UCSD-AML1 (cell line): ENCODE measurements around the gene LMOD3.

Experiments used
- DNase-seq: peaks from one replicate; lab custom pipeline; 2025; ENCODE audit not compliant: unreplicated experiment; lab: John Stamatoyannopoulos, UW

Gene LMOD3

DNA sequence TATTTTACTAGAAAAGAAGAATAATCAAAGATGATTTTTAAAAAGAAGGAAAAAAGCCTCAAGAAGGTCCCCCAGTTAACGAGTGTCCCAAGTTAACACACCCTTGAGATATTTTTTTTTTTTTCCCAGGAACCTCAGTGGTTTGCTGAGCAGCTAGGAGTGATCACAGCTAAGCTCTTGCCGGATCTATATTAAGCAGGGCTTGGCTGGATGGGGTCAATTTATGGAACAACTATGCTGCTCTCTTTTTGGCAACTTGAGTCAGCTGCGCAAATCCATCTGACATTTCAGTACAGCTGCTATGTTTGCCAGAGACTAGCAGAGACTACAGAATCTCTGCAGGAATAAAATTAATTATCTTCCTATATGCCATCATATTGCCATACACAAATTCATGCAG, at the start of gene LMOD3:
Gene LMOD3, minus strand, starts transcription at position 193 of the 400 bp plus-strand sequence. CDS start 209 bp downstream, outside the sequence.
- DNase-seq, result no peak

DNA sequence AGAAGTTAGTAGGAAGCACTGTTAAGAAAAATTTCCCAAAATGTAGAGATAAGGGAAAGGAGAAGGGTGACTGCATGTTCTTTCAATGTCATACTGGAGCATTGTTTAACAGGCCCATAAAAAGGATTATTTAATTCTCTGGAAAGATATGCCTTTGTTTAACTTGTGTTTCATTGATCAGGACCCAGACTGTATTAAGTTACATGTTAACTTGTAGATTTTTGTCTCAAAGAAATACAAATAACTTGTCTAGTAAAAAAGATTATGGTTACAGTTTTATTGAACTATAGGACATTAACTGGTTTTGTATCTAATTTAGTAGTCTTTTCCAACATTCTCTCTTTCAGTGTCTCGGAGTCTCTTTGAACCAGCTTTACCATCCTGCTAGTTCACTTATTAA, 49.7 kb upstream of the LMOD3 start:
- no peak for DNase-seq

- no peak for DNase-seq
Measured at GRCh38 chr3:69166446-69166845, 44.1 kb upstream of the LMOD3 start.

- no peak for DNase-seq
Measured at GRCh38 chr3:69165744-69166143, 43.3 kb upstream of the LMOD3 start.

DNA sequence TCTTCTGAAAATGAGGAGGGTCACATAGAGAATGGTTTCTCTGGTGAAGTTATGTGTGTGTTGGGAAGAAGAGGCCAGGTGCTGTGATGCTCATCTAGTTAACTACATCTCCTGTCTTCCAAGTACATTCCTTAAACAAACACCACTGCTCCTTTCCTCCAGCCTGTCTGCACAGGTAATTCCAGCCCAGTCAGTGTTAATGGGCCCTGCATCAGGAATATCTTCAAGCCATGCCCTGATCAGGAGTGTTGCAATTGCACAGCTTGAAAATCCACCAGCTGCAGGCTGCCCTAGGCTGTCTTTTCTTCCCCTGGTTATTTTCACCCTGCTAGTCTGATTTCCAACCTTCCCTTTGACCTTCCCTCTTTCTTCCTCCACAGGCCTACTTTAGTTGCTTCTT, 41.9 kb upstream of the LMOD3 start:
- DNase-seq, result no peak

DNA sequence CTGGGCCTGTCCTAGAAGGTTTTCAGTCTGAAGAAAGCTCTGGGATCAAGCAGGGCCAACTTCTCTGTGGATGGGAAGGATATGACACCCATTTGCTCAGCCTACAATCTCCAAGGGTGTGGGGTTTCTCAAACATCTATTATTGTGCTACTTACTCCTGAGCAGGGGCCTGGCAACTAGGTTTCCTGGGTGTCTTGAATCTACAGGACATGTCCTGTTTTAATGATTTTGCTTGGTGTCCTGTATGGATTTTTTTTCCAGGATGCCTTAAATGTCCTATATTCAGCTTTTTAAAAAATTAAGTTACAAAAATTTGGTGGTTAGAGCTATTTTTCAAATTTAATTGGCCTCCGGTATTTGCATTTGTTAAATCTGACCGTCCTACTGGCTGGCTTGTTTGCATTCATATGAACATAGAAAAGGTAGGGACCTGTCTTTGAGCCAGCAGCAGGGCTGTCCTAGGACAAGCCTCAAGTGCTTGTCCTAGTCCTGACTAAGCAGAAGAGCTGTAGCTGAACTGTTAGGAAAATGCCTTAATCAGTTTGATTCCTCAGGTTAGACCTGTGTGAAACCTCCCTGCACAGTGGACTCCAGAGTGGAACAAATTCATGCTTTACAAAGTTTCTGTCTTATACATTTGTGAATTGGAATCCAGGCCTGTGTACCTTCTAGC, 40.0 kb upstream of the LMOD3 start:
- no peak for DNase-seq

DNA sequence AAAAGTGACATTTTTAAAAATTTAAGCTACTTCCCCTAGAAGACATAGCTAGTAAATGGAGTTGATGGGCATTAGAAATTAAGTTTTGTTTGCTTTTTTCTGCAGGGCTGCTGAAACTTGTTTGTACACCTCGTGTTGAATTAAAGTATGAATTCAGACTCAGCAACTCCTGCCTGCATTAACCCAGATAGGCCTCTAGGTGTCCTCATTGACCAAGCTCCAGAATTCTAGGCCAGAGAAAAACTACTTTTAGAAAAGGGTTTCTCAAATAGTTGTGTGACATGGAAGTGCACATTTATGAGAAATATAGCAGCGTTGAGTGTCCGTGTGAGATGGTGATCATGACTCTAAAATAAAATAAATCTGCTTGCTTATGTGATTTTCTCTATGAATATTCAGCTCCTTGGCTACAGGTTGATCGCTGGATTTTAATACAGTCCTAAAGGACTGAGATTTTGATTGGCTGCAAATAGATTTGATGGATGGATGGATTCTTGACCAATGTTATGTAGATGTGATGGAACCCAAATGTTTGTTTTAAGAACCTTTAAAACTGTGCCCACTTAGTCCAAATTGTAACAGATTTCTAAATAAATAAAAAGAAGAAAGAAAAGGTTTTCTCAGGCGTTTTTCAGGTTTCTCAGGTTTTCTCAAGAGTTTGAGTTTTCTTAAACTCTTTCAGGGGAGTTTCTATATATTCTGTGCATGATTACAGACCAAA, 39.4 kb upstream of the LMOD3 start:
- no peak for DNase-seq

DNA sequence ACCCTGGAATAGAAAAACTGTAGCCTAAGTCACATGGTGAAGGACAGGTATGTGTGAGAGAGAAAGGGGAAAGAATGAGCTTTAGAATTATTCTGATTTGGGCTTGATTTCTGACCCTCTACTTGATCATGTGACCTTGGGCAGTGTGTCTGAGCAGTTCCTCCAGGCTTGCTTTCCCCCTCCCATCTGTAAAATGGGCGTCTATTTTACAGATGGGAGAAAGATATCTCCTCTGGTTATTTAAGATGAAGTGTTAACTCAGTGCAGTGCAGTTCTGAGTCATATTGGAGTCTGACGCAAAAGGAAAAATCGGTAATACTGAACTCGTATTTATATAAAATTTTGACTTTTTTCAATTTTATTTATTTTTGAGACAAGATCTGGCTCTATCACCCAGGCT, 38.1 kb upstream of the LMOD3 start:
- DNase-seq, result no peak

DNA sequence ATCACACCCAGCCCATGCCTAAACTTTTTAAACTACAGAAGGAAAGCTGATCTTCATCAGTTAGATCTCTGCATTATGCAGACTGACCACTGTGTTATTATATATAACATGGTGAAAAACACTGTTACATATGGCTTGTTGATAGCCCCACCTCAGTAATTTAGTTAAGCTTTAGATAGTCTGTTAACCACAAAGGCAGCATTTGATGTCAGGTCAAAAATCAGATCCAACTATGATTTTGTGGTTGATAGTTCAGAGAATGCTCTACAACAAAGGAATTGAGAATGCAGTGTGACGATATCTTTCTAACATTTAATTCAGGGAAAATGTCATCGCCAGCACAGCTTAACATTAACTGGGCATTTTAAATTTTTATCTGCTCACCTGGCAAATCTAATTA, 37.7 kb upstream of the LMOD3 start:
- no peak for DNase-seq

- DNase-seq, result no peak
Measured at GRCh38 chr3:69149586-69149985, 27.2 kb upstream of the LMOD3 start.

GRCh38 chr3:69145688-69146087, 23.3 kb upstream of the LMOD3 start:
- no peak for DNase-seq

- peak; percentile 12 for DNase-seq
Measured at GRCh38 chr3:69144631-69145245, 22.3 kb upstream of the LMOD3 start.

DNA sequence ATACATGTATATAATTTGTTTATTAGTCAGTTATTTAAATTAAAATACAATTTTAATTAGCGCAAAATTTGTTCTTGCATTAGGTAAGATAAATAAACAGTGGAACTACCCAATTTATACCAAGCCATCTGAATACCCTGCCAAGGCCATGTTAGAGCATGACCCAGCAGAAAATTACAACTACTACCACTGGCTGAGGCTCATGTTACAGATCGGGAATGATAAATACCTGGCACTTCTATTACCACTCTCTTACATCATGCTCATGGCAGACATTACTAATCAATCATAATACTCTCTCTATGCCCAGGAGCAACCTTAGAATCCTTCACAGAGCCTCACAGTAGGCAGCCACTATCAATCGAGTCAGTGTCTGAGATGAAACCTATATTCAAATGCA, 21.2 kb upstream of the LMOD3 start:
- no peak for DNase-seq

DNA sequence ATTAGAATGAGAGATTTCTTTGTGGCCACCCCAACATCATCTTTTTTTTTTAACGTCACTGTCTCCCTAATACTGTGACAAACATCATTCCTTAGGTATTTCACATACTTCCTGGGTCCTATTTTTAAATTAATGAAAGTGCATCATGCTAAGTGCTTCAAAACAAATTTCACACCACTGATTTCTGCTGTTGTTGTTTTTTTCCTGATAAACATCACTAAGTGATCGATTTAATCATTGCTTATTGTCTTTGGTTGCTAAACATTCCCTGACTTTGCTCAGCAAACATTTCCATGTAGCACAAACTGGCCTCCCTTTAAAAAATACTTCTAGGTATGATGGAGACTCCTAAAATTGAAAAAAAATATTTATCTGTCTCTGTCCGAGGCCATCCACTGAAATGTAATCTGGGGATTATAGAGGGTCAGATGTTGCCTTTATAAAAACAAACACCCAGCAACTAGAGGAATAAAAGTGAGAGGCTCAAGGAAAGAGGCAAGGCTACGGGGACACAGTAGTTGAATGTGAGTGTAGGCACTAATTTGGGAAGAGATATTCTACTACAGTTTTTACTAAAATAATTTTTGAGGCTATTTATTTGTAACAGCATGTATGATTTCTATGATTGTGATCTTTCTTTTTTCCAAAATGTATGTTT, 20.5 kb upstream of the LMOD3 start:
- DNase-seq, result no peak

GRCh38 chr3:69142090-69142489, 19.7 kb upstream of the LMOD3 start:
- no peak for DNase-seq

- DNase-seq, result no peak
Measured at GRCh38 chr3:69141313-69141712, 18.9 kb upstream of the LMOD3 start.

- DNase-seq, result no peak
Measured at GRCh38 chr3:69137412-69137811, 15.0 kb upstream of the LMOD3 start.

DNA sequence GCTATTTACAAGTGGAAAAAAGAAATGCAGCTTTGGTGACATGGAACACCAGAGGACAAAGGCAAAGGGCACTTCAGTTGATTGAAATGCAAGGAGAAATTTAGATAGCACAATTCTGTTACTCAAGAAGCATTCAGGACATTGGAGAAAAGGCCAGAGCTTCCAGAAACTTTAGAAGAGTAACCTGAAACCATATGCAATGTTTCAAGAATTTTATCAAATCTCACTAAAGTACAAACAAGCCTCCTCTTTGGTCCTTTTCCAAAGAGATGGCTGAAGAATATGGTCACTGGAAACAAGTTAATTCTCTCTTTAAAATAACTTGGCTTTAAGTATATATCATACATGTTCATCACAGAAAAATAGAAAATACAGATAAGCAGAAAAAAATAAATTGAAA, 14.6 kb upstream of the LMOD3 start:
- no peak for DNase-seq

GRCh38 chr3:69130689-69131088, 8.3 kb upstream of the LMOD3 start:
- DNase-seq, result no peak

GRCh38 chr3:69129531-69129930, 7.1 kb upstream of the LMOD3 start:
- DNase-seq, result no peak

GRCh38 chr3:69128509-69128908, 6.1 kb upstream of the LMOD3 start:
- no peak for DNase-seq

GRCh38 chr3:69126999-69127398, 4.6 kb upstream of the LMOD3 start:
- DNase-seq, result no peak
